ENCODE data around the gene NUP188. TPM values are rescaled to one million over a fixed set of nuclear protein-coding genes. Genes with fewer than 3 reads are reported as not detected.

Gene NUP188
- total and polyA plus RNA-seq, 2 donors (not counting 1 experiment from before 2014, with no cell fraction given), result 42.8 to 83.6 TPM

- peaks cover 40 to 56% of the 10 kb centered on the region in 2 donors for H3K4me1 ChIP-seq (ENCODE audit: control insufficient read depth in 2 of 2, insufficient read depth in 2 of 2, low read length in 2 of 2)
- WGBS (ENCODE audit: insufficient coverage), result 25% methylated on average over 16 of the region's 23 CpGs
- TF ChIP-seq EZH2 (IDR thresholded peaks at IDR 0.05; ENCODE audit: borderline replicate concordance, insufficient read depth, low read depth, low read length, poor library complexity, severe bottlenecking), result no peak
- no peak for TF ChIP-seq CTCF (IDR thresholded peaks at IDR 0.05)
- peak overlapping the region; percentile 50 for H2AFZ ChIP-seq (ENCODE audit: insufficient read depth, low read depth, low read length, poor library complexity, severe bottlenecking)
- DNase-seq, result peak; percentile 87
- Mint-ChIP-seq H3K27me3 (no peaks in the 10 kb centered on the region), H3K4me3 (peak overlapping the region; percentile 74), H3K9me3 (ENCODE audit: insufficient read depth) (no peaks in the 10 kb centered on the region), H3K4me1 (peaks cover 37% of the 10 kb centered on the region), H3K27ac (peak overlapping the region; percentile 98)
- intact Hi-C loops (cut with micrococcal nuclease), result loop anchor here (1.0 kb wide), 1 partner anchor 20 kb away; the partner anchor contains the start of gene LRRC8A
- peak; percentile 95 for ATAC-seq (ENCODE audit: low read depth)
- ChIA-PET POLR2A (interaction anchor here (0.6 to 1.5 kb wide), 2 partner anchors 239 to 350 kb away, joined by 4 to 5 read pairs; partner anchors contain the start of gene SPTAN1), CTCF (interaction anchor here (0.7 to 2.0 kb wide), 4 partner anchors 25 to 463 kb away, joined by 3 to 9 read pairs (median 4); partner anchors contain the start of gene ENDOG)
- H3K36me3 ChIP-seq (replicated peaks in 1 of 2; ENCODE audit: control extremely low read depth in 1 of 2, control insufficient read depth in 1 of 2, extremely low read depth in 1 of 2, insufficient read depth in 2 of 2, low read length in 1 of 2), result peaks cover 0 to 9% of the 10 kb centered on the region in 2 experiments
- no peaks in the 10 kb centered on the region for H3K27me3 ChIP-seq (replicated peaks in 1 of 4; ENCODE audit: control extremely low read depth in 1 of 4, control insufficient read depth in 3 of 4, insufficient read depth in 4 of 4, low read length in 3 of 4)
- no peaks in the 10 kb centered on the region for H4K20me1 ChIP-seq (ENCODE audit: control insufficient read depth, insufficient read depth, low read length, poor library complexity, severe bottlenecking)
- peaks cover 34% of the 10 kb centered on the region for H3K79me2 ChIP-seq (ENCODE audit: control insufficient read depth, insufficient read depth, low read length)
- H3K9me3 ChIP-seq (ENCODE audit: control extremely low read depth in 1 of 3, control insufficient read depth in 2 of 3, insufficient read depth in 1 of 3, low read length in 2 of 3), result no peaks in the 10 kb centered on the region
- peak overlapping the region; percentile 63 for H3K9ac ChIP-seq (ENCODE audit: low read length)
- peak overlapping the region; percentile 83 for H3K4me2 ChIP-seq (replicated peaks; ENCODE audit: low read depth, low read length, poor library complexity, severe bottlenecking)
- H3K27ac ChIP-seq (ENCODE audit: low read length in 2 of 2), result peak overlapping the region; percentile 93
- peak overlapping the region in 4 of 5 experiments; percentile 25 to 45 (median 29) for H3K4me3 ChIP-seq (ENCODE audit: control extremely low read depth in 1 of 5, extremely low read depth in 1 of 5, insufficient read depth in 1 of 5, low read depth in 2 of 5, low read length in 4 of 5)
These were observed 45.0 kb upstream of the NUP188 start for GRCh38 chr9:128902351-128903078.

DNA sequence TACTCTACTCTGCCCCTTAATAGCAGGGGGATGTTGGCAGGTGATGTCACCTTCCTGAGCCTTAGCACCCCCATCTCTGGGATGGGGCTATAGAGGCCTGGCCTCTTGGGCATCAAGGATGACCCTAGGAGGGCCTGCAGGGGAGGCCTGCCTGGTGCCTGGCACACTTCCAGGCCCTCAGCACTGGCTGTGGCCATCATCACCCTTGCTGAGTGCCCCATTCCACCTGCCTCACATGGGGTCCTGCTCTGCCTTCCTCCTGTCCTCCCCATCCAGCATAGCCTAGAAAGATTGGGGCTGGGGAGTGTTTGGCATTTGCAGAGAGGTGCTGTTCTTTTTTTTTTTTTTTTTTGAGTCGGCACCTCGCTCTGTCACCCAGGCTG lies 44.4 kb upstream of the NUP188 start:
- TF ChIP-seq CTCF (IDR thresholded peaks at IDR 0.05) (no peak), EZH2 (IDR thresholded peaks at IDR 0.05; ENCODE audit: borderline replicate concordance, insufficient read depth, low read depth, low read length, poor library complexity, severe bottlenecking) (no peak)
- CTCF ChIA-PET, result interaction anchor here (0.7 to 2.0 kb wide), 3 partner anchors 25 to 85 kb away, joined by 5 to 9 read pairs (median 5); partner anchors contain the start of gene ENDOG
- Histone ChIP-seq H2AFZ (ENCODE audit: insufficient read depth, low read depth, low read length, poor library complexity, severe bottlenecking) (peak overlapping the region; percentile 50), H3K4me3 (ENCODE audit: control extremely low read depth in 1 of 5, extremely low read depth in 1 of 5, insufficient read depth in 1 of 5, low read depth in 2 of 5, low read length in 4 of 5) (peak overlapping the region in 1 of 5 experiments; percentile 45), H3K79me2 (ENCODE audit: control insufficient read depth, insufficient read depth, low read length) (peaks cover 32% of the 10 kb centered on the region), H3K9me3 (ENCODE audit: control extremely low read depth in 1 of 3, control insufficient read depth in 2 of 3, insufficient read depth in 1 of 3, low read length in 2 of 3) (no peaks in the 10 kb centered on the region), H3K27ac (ENCODE audit: low read length in 2 of 2) (peak overlapping the region; percentile 93), H3K27me3 (replicated peaks in 1 of 4; ENCODE audit: control extremely low read depth in 1 of 4, control insufficient read depth in 3 of 4, insufficient read depth in 4 of 4, low read length in 3 of 4) (no peaks in the 10 kb centered on the region), H3K4me2 (replicated peaks; ENCODE audit: low read depth, low read length, poor library complexity, severe bottlenecking) (peak overlapping the region; percentile 83), H3K36me3 (replicated peaks in 1 of 2; ENCODE audit: control extremely low read depth in 1 of 2, control insufficient read depth in 1 of 2, extremely low read depth in 1 of 2, insufficient read depth in 2 of 2, low read length in 1 of 2) (peaks cover 0 to 14% of the 10 kb centered on the region in 2 experiments), H4K20me1 (ENCODE audit: control insufficient read depth, insufficient read depth, low read length, poor library complexity, severe bottlenecking) (no peaks in the 10 kb centered on the region), H3K4me1 (ENCODE audit: control insufficient read depth in 2 of 2, insufficient read depth in 2 of 2, low read length in 2 of 2) (peaks cover 40 to 56% of the 10 kb centered on the region in 2 donors), H3K9ac (ENCODE audit: low read length) (peak overlapping the region; percentile 63)
- H3K27me3 Mint-ChIP-seq, result no peaks in the 10 kb centered on the region
- POLR2A ChIA-PET, result interaction anchor here (0.6 kb wide), 1 partner anchor 240 kb away, joined by 5 read pairs; no protein-coding TSS in a partner anchor
- ATAC-seq (ENCODE audit: low read depth), result no peak
- no peaks in the 10 kb centered on the region for H3K9me3 Mint-ChIP-seq (ENCODE audit: insufficient read depth)
- peak overlapping the region; percentile 74 for H3K4me3 Mint-ChIP-seq
- intact Hi-C loops (cut with micrococcal nuclease), result no loop called here
- DNase-seq, result no peak
- no CpG with 5 or more reads among the region's 2 CpGs for WGBS (ENCODE audit: insufficient coverage)
- H3K4me1 Mint-ChIP-seq, result peaks cover 36% of the 10 kb centered on the region
- H3K27ac Mint-ChIP-seq, result peak overlapping the region; percentile 98

Data from B cell (primary cell).